HG03159 (cell line): Measurements from ENCODE around the gene IGFALS.
"Not testable (repeated sequence)": the region's sequence is repeated elsewhere in the genome, so short reads cannot be mapped to it uniquely, and the experiment has no call there.

ENCODE experiments used
- ATAC-seq: cut with Tn5 transposase; IDR thresholded peaks from one replicate; pipeline ENCODE4 v1.9.1; 2021; ENCODE audit warnings: mild to moderate bottlenecking, moderate library complexity; ENCODE audit not compliant: unreplicated experiment

IGFALS gene

GRCh38 chr16:1818204-1818872, 24.8 kb upstream of the IGFALS start:
- no peak for ATAC-seq

GRCh38 chr16:1817716-1818115, 24.2 kb upstream of the IGFALS start:
- no peak for ATAC-seq

DNA sequence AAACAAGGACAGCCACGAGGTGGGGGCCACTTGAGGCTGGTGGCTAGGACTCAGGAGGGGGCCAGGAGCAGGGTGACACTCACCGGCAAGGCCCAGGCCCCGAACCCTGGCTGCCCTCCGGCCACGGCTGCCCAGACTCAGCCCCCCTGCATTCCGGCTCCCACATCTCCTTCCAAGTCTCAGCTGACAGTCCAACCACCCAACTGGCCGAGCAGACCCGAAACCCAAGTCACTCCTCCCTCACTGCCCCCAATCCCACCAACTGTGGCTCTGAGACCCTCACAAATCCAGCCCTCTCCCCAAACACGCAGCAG, 23.7 kb upstream of the IGFALS start:
- ATAC-seq, result no peak

DNA sequence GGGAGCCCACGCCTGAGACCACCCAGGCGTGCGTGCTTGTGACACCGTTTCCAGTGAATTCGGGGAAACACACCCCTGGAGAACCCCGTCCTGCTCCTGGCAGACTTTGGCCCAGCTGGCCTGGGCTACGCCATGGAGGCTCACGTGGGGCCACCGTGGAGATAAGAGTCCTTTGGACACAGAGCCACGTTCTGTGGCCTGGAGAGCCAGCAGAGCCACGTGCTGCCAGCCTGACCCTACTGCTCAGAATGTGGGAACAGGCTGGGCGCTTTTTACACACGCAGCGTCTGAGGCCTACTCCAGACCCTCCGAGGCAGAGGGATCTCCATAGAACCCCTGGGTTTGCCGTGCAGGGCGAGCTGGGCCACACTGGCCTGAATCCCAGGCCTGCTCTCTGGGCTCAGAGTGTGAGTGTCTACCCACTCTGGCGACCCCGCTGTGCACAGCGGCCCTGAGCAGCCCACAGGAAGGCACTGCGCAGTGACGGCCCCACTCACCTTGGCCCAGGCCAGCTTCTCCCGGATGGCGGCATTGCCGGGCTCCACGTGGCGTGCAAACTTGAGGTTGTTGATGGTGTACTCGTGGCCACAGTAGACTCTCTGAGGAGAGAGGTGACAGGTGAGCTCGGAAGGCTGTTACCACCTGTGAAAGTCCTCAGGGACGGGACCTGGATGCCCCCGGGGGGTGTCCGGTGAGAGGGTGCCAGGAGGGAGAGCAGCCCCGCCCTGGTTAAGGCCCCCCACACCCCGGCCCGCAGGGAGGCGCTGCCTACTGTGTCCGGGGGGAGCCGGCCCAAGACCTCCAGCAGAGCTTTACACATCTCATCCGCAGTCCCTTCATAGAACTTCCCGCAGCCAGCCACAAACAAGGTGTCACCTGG, 23.1 kb upstream of the IGFALS start:
- no peak for ATAC-seq

- no peak for ATAC-seq
Measured at GRCh38 chr16:1815461-1815860, 22.0 kb upstream of the IGFALS start.

DNA sequence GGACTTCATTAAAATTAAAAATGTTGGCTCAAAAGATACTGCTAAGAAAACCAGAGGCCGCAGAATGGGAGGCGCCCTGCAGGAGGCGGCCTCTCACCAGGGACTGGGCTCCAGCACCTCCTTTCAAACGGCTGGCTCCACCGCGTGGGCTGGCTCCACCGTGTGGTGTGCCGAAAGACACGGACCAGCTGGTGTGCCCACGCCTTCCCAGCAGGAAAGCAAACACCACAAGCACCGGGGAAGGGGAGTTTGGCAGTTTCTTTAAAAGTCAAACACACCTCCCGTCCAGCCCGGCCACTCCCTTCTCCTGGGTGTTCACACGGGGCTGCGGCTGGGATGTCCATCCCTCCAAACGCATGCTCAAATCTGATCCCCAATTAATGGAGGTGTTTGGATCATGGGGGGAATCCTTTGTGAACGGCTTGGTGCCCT, 19.2 kb upstream of the IGFALS start:
- ATAC-seq, result no peak

DNA sequence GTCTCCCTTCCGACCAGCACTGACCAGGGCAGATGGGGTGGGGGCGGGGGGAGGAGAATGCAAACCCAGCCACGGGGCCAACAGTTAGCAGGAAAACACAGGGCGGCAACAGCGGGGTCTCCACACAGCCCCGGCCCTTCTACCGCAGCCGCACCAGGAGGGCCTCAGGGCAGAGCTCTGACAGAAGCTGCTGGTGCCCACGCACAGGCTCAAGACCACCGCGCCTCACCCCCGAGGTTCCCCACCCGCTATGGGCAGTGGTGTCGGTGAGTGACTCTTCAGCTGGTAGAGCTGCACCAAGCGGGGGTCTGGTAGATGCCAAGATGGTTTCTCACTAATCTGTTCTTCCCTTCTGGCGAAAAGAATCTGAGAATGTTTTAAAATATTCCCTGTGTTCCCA, 17.0 kb upstream of the IGFALS start:
- no peak for ATAC-seq

DNA sequence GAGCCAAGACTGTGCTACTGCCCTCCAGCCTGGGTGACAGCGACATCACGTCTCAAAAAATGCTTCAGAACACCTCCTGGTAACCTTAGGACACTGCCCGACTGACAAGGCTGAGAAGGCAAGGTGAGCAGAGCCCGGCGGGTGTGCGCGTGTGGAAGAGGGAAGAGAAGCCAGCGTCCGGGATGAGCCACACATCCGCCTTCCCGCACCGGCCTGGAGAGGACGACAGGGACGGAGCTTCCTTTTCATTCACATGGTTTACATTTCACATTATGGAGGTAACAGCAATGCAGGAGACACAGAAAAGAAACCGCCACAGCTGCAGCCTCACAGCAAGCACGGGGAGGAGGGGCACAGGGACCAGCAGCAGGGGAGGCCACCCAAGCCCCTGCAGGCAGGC, 16.6 kb upstream of the IGFALS start:
- no peak for ATAC-seq

DNA sequence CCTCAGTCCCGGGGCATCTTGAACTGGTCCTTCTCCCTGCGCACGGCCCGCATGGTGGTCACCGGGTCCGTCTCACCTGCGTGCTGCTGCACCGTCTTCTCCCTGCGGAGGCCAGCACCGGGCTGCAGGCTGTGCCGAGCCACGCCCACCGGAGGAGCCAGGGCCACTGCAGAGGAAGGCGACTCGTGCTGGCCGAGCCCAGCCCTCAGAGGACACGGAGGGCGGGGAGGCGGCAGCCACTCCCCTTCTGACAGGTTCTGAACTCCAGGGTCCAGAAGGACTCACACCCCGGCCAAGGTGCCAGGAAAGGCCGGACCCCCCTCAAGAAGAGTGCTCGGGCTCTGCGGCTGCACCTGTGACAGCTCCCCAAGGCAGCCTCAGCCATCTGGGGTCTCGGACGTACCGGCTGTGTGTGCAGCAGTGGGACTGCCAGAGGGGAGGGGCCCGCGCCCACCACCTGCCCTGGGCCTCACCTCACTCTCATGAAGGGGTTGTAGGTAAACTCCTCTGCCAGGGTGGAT, 15.8 kb upstream of the IGFALS start:
- no peak for ATAC-seq

DNA sequence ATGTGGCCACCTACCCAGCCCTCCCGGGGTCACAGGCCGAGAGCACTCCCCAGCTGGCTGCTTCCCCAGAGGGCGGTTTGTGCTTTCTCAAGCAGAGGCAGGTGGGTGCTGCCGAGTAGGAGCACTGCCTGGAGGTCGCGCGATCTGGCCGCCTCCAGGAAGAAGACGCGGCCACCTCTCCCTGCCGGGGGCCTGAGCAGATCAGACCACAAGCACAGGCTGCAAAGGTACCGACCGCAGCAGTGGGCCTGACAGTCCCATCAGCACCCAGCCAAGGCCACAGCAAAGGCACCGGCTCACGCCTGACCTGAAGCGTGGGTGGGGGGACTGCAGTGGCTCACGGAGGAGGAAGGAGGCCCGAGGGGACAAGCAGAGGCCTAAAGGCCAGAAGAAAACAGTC, 15.2 kb upstream of the IGFALS start:
- no peak for ATAC-seq

DNA sequence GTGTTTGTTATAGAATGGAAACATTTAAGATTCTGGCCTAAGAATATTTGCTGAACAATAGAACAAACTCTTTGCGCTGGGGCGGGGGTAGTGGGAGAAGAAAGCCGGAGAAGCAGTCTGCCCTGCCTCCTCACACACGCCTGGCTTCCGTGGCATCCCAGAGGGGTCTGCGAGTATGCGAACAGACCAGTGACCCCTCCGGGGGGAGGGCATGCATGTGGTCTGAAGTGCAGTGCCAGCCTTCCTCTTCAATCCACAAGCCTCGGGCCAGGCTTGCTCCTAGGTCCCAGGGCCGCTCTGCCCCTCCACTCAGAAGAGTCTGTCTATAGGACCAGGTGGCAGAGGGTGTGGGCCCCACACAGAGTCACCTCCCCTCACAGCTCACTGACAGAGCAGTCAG, 14.1 kb upstream of the IGFALS start:
- ATAC-seq, result no peak

DNA sequence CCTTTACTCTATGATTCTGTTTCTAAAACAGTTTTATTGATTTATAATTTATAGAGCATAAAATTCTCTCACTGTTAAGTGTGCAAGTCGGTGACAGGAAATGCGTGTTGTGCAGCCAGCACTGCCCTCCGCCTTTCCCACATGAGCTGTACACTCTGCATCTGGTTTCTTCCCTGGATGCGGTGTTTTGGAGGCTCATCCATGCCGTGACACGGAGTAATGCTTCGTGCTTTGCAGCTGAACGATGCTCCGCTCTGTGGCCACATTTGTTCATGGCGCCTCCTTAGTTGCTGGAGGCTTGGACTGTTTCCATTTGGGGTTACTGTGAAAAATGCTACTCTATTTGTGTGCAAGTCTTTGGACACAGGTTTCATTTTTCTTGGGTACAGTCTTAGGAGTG, 7.2 kb upstream of the IGFALS start:
- ATAC-seq, result no peak

DNA sequence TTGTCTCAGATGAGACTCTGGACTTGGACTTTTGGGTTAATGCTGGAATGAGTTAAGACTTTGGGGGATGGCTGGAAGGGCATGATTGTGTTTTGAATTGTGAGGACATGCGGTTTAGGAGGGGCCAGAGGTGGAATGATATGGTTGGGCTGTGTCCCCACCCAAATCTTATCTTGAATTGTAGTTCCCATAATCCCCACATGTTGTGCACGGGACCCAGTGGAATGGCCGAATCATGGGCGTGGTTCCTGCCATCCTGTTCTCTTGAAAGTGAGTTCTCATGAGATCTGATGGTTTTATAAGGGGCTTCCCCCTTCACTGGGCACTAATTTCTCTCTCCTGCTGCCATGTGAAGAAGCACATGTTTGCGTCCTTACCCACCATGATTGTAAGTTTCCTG, 5.8 kb upstream of the IGFALS start:
- not testable (repeated sequence) for ATAC-seq

DNA sequence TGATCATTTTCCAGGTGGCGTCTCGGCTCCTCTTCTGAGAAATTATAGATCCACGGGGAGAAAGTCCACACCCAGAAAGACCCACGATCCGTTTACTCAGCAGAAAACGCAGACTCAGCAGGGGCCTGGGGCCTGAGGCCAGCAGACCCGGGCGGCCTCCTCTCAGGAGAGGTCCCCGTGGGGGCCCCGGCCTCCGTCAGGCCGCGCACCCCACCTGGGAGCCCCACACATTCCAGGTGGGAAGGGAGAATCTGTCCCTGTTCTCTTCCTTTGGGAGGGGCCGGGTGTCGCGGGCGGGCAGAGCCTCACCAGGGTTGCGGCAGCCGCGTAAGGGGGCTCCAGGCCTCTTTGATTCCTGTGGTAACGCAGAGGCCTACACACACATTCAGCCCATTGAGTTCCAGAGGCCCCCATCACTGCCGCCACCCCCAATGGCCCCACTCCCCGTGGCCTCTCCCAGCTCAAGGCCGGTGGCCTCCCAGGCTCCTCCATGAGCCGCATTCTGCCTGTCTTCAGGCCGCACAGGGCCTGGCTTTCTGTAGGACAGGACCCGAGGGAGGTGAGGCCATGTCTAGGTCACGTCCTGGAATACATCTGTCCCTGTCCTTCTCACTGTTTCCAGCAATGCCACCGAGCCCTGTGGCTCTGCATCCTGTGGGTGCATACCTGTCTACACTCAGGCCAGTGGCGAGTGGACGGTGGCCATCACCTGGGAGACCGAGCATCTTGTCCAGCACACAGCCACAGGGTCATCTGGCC, 1.6 kb upstream of the IGFALS start:
- no peak for ATAC-seq

GRCh38 chr16:1794221-1794871, 841 bp upstream of the IGFALS start:
- no peak for ATAC-seq

DNA sequence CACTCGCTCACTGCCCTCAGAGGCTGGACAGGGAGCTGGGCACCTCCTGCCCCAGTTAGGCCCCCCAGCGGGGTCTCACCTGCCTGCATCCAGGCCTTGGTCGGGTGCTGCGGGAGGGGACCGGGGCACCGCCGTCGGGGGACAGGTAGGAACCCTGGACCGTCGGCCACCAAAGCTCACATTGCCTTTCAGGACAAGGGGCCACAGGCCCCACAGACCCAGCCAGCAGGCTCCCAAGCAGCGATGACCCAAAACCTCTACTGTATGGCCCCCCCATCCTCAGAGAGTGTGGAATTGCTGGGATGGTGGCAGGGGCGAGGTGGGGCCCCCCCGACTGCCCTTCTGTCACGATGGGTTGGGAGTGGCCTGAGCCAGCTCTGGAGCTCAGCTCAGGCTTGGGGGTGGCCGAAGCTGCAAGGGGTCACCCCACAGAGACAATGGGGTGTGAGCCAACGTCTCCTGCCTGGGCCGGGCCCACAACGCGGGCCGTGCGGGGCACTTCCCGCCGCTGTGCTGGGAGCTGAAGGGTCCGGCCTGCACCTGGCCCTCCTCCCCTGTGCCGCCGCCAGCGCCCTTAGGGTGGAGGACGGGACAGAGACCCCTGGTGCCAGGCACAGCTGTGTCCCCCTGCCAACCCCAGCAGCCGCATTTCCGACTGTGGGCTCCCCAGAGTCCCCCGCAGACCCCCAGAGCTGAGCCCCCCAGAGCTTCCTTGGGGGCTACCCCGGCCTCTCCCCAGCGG, 498 bp downstream of the IGFALS start:
- ATAC-seq, result no peak

DNA sequence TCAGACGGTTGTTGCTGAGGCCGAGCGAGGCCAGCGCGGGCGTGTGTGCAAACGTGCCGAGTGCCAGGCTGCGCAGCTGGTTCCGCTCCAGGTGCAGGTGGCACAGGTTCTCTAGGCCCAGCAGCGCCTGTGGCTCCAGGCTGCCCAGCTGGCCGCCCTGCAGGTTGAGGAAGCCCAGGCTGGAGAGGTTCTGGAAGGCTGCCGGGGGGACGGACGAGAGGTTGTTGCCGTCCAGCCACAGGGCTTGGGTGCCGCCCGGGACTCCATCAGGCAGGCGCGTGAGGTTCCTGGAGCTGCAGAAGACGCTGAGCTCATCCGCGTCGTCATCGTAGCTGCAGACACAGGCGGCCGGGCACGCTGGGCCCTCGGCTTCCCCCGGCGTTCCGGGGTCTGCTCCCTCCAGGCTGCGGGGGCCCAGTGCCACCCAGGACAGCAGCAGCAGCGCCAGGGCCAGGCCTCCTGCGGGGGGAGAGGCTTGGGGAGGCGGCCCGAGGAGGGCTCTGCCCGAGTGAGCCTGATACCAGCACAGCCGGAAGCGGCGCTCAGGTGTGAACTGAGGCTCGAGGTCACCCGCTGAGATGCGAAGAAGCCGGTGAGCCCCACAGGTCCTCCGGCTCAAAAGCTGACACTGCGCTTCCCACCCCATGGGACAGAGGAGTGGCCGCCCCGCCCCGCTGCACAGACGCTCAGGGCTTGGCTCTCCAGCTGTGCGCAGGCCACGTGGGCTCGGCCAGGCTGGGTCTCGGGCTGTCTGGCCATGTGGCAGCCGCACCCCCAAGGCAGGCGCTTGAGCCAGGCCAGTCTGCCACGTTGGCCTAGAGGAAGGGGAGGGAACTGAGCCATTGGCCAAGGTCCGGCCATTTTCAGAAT, 1.3 kb downstream of the IGFALS start:
- no peak for ATAC-seq

- no peak for ATAC-seq
Measured at GRCh38 chr16:1791256-1791942, 2.1 kb downstream of the IGFALS start.
